Hematopoietic multipotent progenitor cell (in vitro differentiated cells): Measurements from ENCODE around the gene ITGB3. TPM values are rescaled to one million over a fixed set of nuclear protein-coding genes. Genes with fewer than 3 reads are reported as not detected.
A peak's percentile ranks its signal among the peaks of the same experiment; 100 is the strongest.
"Not testable (repeated sequence)": the region's sequence is repeated elsewhere in the genome, so short reads cannot be mapped to it uniquely, and the experiment has no call there.

Source experiments
- DNase-seq, 3 donors: peaks; one replicate each; pipeline ENCODE4 v3.0.0-alpha.2; 2011 to 2015; ENCODE audit warnings: low read depth in 2 of 3, low spot score in 2 of 3
- total RNA-seq: library from RNA; depleted of rRNA; stranded (reverse); fragments of >200 nt; gene quantifications from one replicate; pipeline ENCODE4 v1.2.3, GENCODE V29; 2012

The ITGB3 gene
- total RNA-seq, result 7.8 TPM

DNA sequence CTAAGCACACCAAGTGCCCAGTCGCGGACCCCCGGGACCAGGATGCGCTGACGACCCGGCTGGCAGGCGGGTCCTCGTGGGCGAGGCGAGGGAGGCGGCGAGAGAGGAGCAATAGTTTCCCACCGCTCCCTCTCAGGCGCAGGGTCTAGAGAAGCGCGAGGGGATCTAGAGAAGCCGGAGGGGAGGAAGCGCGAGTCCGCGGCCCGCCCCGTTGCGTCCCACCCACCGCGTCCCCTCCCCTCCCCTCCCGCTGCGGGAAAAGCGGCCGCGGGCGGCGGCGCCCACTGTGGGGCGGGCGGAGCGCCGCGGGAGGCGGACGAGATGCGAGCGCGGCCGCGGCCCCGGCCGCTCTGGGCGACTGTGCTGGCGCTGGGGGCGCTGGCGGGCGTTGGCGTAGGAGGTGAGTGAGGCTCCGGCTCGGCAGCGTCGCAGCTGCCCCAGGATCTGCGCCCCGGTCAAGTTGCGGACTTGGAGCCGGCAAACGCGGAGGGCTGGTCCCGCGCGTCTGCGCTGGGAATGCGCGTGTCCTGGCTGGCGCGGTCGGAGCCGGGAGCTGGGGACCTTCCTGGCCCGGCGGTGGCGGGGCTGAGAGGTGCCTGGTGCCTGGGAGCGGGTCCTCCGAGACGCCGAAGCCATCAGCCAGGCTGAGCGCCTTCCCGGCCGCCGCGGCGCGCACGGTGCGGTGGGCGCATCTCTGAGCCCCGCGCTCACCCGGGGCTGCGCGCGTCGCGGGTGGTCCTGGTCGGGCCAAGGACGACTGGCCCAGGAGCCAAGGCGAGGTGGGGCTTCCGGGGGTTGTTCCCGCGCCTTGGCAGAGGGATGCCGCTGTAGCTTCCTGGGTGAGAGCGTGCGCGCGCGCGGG is at the start of gene ITGB3:
TSS of gene ITGB3 (plus strand) at position 287 of the 862 bp plus-strand sequence. CDS start at position 322, 35 bp downstream.
- peak; percentile 17 to 79 (median 73) for DNase-seq

GRCh38 chr17:47203984-47204721 is 49.5 kb upstream of the ITGB3 start:
- peak in 1 of 3 donors; percentile 56 for DNase-seq

- peak in 1 of 3 donors; percentile 45 for DNase-seq
Observed at GRCh38 chr17:47204722-47205418, 48.8 kb upstream of the ITGB3 start.

DNA sequence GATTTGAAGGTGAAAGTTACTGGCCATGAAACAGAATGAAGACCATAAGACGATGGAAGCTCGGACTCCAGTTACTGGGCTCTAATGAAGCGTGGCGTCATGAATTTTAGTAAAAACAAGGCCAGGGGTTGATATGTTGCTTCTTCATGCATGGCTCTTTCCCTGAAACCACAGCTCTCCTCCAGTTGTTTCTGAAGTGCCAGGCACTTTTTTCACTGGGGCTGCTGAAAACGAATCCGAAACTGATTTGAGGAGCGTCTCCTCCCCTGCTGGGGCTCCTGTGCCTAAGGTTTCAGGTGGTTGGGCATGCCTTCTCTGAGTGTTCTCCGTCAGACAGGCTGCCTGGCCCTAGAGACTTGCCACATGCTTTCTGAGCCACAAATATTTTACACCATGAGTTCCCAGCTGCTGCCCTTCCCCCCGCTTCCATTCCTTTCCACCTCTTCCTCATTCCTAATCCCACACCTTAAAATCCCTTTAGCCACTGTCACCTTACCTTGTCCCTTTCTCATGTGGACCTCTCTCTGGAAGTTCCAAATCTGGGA is 48.1 kb upstream of the ITGB3 start:
- peak in 2 of 3 donors; percentile 43 to 71 for DNase-seq

DNA sequence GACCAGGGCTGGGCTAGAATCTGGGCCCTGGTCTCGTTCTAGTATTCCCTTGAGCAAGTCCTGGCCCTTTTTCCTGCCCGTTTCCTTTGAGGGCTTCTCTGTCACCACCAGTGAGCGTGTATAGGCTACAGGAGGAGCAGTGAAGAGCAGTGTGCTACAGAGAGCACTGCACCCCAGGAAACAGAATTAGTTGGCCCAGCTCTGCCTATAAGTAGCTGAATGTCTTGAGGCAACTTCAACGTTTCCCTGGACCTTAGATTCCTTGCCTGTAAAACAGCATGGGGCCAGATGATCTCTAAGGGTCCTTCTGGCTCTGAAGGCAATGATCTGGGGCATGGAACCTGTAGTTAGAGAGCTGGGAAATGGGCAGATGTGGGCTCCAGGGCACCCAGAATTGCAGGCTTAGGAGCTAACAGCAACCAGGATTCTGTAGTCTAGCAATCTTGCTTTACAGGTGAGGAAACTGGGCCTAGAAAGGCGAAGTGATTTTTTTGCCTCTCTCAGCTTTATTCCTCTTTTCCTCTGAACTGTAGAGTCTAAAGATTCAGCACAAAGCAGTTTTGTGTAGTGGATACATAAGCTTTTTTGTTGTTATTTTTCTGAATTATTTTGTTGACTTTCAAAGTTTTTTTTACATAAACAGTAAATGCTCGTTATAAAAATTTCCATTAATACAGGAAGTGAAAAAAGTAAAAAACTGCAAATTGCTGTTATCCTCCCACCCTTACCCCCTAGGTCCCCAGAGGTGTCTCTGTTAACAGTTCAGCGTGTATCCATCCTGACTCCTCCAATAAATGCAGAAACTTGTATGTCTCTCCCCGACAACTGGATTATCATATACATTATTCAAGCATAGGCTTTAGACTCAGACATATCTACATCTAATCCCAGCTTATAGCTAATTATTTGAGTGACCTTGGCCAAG is 46.2 kb upstream of the ITGB3 start:
- DNase-seq, result no peak

DNA sequence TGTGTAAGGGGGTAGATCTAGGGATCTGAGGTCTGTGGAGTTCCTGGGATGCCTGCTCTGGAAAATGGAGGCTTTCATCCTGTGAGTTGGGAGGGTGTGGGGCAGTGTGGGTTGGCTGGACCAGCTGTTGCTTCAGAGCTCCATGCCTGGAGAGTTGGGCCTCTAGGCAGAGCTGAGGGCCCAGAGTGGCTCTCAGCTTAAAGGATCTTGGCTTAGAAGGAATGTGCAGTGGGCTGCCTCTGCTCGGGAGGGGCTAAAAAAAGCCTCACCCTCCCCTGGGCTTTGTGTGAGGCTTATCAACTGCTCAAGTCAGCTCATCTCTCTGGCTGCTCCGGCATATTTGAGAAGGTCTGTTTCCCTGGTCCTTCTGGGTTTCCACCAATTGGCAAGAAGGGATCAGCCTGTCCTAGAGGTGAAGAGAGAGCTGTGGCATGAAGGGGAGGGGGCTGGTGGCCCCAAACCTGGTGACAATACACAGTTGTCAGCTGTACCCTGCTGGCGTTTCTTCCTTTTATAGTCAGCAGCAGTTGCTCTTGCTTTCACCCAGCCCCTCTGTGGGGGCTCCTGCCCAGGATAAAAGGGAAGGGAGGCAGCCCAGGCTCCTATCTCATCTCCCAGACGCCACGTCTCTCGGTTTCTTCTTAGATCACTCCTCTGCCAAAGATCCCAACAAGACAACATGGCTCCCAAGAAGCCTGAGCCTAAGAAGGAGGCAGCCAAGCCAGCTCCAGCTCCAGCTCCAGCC is 44.7 kb upstream of the ITGB3 start, which contains the start of gene MYL4:
TSS of gene MYL4 (plus strand) at position 605 of the 745 bp plus-strand sequence. CDS start at position 680, 75 bp downstream.
- no peak for DNase-seq

DNA sequence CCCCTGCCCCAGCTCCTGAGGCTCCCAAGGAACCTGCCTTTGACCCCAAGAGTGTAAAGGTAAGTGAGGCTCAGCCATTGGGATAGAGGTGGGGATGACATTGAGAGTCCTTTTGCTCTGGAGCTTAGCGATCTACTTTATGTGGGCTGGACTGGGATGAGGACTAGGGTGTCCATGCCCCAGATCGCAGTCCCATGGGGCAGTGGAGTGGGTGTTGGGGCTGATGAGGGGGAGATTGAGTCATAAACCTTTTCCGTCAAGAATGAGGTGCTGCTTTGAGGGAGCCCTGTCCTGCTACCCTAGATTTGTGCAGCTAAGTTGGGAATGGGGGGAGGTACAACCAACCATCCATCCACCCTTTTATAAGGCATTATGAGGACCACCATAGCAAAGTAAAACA is 44.1 kb upstream of the ITGB3 start:
- DNase-seq, result no peak

- DNase-seq, result no peak
Observed at GRCh38 chr17:47210105-47210504, 43.5 kb upstream of the ITGB3 start.

DNA sequence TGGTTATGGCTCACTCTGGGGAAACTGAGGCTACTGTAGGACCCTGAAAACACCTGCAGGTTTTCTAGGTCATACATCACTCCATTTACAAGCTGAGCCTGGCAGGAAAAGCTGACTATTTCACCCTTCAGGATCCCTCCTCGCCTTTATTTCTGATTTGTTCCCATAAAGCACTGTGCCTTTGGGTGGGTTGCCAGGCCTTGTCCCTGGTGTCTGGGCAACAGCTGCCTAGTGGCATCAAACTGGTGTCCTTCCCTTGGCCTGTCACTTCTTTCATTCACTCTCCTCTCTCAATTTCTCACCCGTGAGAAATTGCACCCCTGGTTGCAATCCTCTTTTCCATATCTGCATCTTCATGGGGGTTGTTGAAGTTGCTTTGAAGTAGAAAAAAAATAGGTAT is 42.8 kb upstream of the ITGB3 start:
- no peak for DNase-seq

DNA sequence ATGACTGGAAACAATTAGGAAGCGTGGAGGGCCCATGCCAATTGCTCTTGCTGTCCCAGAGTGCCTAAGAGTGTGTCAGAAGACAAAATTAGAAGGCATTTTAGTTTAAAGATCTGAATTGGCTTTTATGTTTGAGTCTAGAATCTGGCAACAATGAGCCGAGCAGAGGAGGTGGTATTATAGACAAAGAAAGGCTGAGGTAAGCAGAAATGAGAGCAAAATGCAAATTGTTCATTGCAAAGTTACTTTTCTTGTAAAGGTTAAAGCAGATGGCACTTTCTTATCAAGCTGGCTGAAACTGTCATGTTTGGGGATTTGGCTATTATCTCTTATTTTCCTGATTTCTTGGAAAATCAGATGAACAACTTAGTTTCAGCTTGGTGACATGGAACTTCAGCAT is 41.2 kb upstream of the ITGB3 start:
- DNase-seq, result no peak

- DNase-seq, result peak in 1 of 3 donors; percentile 54
Observed at GRCh38 chr17:47213540-47213939, 40.1 kb upstream of the ITGB3 start.

DNA sequence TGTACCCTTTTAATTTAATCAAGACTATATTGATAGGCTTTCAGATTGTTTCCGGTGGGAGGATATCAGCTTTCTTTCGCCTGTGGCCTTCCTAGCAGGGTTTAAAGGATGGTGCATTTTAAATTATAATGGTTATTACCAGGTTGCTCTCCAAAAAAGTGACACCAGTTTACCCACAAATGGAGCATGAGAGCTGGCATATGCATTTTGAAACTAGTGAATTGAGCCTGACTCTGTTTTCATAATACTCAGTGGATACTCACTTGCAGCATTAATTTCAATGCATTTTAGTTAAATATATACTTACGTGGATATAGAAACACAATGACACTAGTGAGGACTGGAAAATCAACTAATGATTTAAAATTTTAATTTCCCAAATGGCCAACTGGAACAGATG is 38.7 kb upstream of the ITGB3 start:
- DNase-seq, result no peak

GRCh38 chr17:47216821-47217220 is 36.8 kb upstream of the ITGB3 start:
- not testable (repeated sequence) for DNase-seq

DNA sequence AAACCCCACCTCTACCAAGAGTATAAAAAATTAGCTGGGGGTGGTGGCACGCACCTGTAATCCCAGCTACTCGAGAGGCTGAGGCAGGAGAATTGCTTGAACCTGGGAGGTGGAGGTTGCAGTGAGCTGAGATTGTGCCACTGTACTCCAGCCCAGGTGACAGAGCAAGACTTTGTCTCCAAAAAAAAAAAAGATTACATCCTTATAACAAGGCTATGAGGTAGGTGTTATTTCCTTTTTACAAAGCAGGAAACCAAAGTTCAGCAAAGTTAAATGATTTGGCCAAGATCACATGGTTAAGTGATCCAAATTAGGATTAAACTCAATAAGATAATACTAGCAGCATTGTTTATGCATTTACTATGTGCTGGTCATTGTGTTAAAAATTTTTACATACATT is 36.3 kb upstream of the ITGB3 start:
- not testable (repeated sequence) for DNase-seq

GRCh38 chr17:47218896-47219430 is 34.7 kb upstream of the ITGB3 start:
- peak in 2 of 3 donors; percentile 50 to 78 for DNase-seq

DNA sequence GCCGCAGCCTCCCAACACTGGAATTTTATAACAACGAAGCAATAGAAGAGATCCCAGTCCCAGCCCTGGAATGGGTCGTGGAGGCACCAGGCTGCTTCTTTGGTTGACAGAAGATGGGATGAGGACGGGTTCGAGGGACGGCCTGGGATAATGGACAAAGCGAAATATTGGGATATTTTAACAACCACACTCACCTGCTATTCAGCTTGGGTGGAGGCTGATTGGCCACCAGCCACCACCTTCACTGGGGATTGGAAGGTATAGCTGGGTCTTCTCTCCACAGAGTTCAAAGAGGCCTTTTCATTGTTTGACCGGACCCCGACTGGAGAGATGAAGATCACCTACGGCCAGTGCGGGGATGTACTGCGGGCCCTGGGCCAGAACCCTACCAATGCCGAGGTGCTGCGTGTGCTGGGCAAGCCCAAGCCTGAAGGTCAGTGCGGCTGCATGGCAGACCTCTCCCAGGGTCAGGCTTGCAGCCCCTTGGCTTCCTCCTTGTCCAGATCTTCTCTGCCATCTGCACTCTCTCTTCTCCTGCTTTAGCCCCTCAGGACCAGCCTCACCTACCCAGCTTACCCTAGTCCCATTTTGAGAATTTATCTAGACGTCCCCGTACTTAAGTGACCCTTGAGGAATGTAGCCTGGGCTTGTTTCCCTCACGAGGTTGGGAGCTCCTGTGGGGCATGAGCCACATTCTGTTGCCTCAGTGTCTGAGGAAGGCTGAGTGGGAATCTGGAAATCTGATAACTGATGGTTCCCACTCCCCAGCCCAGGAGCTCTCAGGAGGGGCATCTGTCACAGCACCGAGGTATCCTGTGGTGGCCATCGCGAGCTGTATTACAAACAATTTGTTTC is 33.8 kb upstream of the ITGB3 start:
- no peak for DNase-seq

DNA sequence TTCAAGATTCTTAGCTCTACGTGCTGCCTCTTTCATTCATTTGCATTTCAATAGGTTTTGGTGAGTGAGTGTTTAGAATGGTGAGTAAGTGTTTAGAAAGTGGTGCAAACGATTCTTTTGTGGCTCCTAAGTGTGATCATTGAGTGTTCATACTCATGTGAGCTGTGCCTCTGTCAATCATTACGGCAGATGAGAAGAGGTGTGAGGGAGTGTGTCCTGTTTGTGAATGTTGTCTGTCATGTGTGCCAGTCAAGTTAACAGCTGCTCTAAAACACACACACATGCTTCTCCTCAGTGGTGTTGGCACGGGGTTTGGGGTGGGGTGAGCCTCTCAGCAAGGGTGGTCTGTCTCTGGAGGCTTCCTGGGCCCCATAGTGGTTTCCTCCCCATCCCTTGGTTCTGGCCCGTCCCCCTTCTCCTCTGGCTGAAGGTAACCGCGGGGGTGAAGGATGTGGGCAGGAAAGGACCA is 33.1 kb upstream of the ITGB3 start:
- peak in 1 of 3 donors; percentile 22 for DNase-seq

- DNase-seq, result no peak
Observed at GRCh38 chr17:47221154-47221553, 32.5 kb upstream of the ITGB3 start.
